ENCODE data around the gene LIPG. TPM values are rescaled to one million over a fixed set of nuclear protein-coding genes. Genes with fewer than 3 reads are reported as not detected.
A peak's percentile ranks its signal among the peaks of the same experiment; 100 is the strongest.

LIPG gene
- total and polyA plus RNA-seq, 8 donors = 0.39 to 8.2 (median 1.1) TPM

- intact Hi-C loops (cut with DNase I) = no loop called here
- WGBS, 2 donors = 87 to 96% methylated on average over 3 of the region's 3 CpGs
- Histone ChIP-seq H3K9me3 (no peaks in the 10 kb centered on the region), H3K36me3 (no peaks in the 10 kb centered on the region), H3K4me1 (peaks cover 0 to 5% (median 0%) of the 10 kb centered on the region in 3 donors), H3K4me3 (no peak overlapping the region), H3K27me3 (no peaks in the 10 kb centered on the region), H3K27ac (no peak overlapping the region)
- TF ChIP-seq CTCF (IDR thresholded peaks at IDR 0.05) = no peak
- ATAC-seq (no peak), DNase-seq (peak in 1 of 6 donors; percentile 37), FAIRE-seq (no peak)
These were observed 66.3 kb downstream of the LIPG start for GRCh38 chr18:49628119-49628518.

GRCh38 chr18:49628881-49629795 is 67.3 kb downstream of the LIPG start:
- Histone ChIP-seq H3K27me3 (no peaks in the 10 kb centered on the region), H3K36me3 (no peaks in the 10 kb centered on the region), H3K9me3 (no peaks in the 10 kb centered on the region), H3K4me3 (no peak overlapping the region), H3K27ac (no peak overlapping the region), H3K4me1 (peaks cover 0 to 5% (median 0%) of the 10 kb centered on the region in 3 donors)
- WGBS, 2 donors = 39 to 40% methylated on average over 16 of the region's 16 CpGs
- FAIRE-seq (no peak), DNase-seq (peak in 5 of 6 donors; percentile 40 to 65 (median 58)), ATAC-seq (peak; percentile 58 to 87 (median 80))
- intact Hi-C loops (cut with DNase I) = no loop called here
- peak in 3 of 4 donors; percentile 9 to 22 (median 18) for TF ChIP-seq CTCF (IDR thresholded peaks at IDR 0.05)

GRCh38 chr18:49630246-49630699 is 68.4 kb downstream of the LIPG start:
- no peak for FAIRE-seq
- no peaks in the 10 kb centered on the region for H3K27me3 ChIP-seq
- H3K4me3 ChIP-seq = no peak overlapping the region
- intact Hi-C loops (cut with DNase I) = no loop called here
- no peaks in the 10 kb centered on the region for H3K36me3 ChIP-seq
- H3K9me3 ChIP-seq = no peaks in the 10 kb centered on the region
- peaks cover 0 to 5% (median 0%) of the 10 kb centered on the region in 3 donors for H3K4me1 ChIP-seq
- no peak for TF ChIP-seq CTCF (IDR thresholded peaks at IDR 0.05)
- no peak overlapping the region for H3K27ac ChIP-seq
- peak in 2 of 6 donors; percentile 21 to 37 for DNase-seq
- ATAC-seq = peak in 3 of 4 donors; percentile 50 to 61 (median 54)

GRCh38 chr18:49631146-49631866 is 69.4 kb downstream of the LIPG start:
- 82 to 91% methylated on average over 12 of the region's 12 CpGs for WGBS, 2 donors
- H3K4me3 ChIP-seq = no peak overlapping the region
- peaks cover 0 to 5% (median 0%) of the 10 kb centered on the region in 3 donors for H3K4me1 ChIP-seq
- DNase-seq (no peak), FAIRE-seq (no peak), ATAC-seq (no peak)
- no peaks in the 10 kb centered on the region for H3K9me3 ChIP-seq
- no peaks in the 10 kb centered on the region for H3K36me3 ChIP-seq
- intact Hi-C loops (cut with DNase I) = no loop called here
- H3K27me3 ChIP-seq = no peaks in the 10 kb centered on the region
- no peak for TF ChIP-seq CTCF (IDR thresholded peaks at IDR 0.05)
- no peak overlapping the region for H3K27ac ChIP-seq
